Brain pericyte (primary cell): Measurements from ENCODE around the gene TET2.

ENCODE experiments used
- DNase-seq: peaks from one replicate; pipeline ENCODE4 v3.0.0-alpha.2; 2012; ENCODE audit warnings: low read depth, low spot score

Gene TET2

DNA sequence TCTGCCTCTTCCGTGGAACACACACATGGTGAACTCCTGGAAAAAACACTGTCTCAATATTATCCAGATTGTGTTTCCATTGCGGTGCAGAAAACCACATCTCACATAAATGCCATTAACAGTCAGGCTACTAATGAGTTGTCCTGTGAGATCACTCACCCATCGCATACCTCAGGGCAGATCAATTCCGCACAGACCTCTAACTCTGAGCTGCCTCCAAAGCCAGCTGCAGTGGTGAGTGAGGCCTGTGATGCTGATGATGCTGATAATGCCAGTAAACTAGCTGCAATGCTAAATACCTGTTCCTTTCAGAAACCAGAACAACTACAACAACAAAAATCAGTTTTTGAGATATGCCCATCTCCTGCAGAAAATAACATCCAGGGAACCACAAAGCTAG is 87.9 kb downstream of the TET2 start:
- no peak for DNase-seq

DNA sequence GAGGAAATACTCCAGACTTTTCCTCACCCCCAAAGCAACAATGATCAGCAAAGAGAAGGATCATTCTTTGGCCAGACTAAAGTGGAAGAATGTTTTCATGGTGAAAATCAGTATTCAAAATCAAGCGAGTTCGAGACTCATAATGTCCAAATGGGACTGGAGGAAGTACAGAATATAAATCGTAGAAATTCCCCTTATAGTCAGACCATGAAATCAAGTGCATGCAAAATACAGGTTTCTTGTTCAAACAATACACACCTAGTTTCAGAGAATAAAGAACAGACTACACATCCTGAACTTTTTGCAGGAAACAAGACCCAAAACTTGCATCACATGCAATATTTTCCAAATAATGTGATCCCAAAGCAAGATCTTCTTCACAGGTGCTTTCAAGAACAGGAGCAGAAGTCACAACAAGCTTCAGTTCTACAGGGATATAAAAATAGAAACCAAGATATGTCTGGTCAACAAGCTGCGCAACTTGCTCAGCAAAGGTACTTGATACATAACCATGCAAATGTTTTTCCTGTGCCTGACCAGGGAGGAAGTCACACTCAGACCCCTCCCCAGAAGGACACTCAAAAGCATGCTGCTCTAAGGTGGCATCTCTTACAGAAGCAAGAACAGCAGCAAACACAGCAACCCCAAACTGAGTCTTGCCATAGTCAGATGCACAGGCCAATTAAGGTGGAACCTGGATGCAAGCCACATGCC is 89.7 kb downstream of the TET2 start:
- no peak for DNase-seq

- no peak for DNase-seq
Measured at GRCh38 chr4:105236916-105237311, 90.2 kb downstream of the TET2 start.

- DNase-seq: no peak
Measured at GRCh38 chr4:105240037-105240436, 93.4 kb downstream of the TET2 start.

GRCh38 chr4:105241451-105241850 is 94.8 kb downstream of the TET2 start:
- DNase-seq: no peak

GRCh38 chr4:105243446-105243845 is 96.8 kb downstream of the TET2 start:
- no peak for DNase-seq

DNA sequence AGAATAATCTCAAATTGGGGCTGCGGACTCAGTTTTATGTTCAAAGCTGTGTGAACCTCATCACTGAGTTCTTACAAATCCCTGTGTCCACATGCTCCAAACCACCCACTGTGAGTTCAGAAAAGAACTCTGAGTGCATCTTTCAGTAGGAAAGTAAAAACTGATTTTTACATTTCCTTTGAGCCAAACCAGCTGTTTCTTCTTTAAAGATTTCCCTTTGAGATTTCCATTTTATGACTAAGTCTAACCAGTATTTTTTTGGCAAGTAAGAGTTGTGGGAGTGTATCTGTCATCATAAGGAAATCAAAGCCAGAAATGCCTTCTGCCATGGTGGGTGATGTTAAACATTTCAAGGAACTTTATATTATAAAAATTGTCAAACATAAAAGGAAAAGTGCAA is 100.0 kb downstream of the TET2 start:
- peak; percentile 29 for DNase-seq

- DNase-seq: no peak
Measured at GRCh38 chr4:105248613-105249012, 101.9 kb downstream of the TET2 start.

DNA sequence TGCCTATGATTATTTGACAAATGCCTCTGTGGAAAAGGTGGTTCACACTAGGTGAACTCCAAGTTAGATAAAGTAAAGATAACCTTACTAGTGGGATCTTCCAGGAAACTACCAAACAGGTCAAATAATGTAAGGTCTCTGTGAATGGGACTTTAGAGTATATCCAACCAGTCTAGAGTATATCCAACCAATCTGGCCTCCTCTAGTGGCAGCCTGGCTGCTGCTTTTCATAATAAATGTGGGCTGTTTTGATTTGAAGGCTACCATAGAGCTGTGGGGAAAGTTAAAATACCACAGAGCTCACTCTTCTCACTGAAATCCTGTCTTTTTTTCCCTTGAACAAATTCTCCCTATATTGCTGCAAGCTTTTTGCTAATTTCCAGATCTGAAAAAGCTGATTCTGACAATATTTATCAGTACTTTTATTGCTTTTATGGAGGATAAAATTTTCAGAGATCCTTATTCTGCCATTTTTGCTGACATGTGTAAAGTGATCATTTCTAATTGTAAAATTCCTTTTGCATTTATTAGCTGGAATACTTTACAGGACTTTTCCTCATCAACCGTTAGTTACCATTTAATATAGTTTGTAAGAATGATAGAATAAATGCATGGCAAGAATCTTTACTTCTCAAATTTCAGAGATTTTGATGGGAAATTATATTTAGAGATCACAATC is 111.3 kb downstream of the TET2 start:
- DNase-seq: no peak

DNA sequence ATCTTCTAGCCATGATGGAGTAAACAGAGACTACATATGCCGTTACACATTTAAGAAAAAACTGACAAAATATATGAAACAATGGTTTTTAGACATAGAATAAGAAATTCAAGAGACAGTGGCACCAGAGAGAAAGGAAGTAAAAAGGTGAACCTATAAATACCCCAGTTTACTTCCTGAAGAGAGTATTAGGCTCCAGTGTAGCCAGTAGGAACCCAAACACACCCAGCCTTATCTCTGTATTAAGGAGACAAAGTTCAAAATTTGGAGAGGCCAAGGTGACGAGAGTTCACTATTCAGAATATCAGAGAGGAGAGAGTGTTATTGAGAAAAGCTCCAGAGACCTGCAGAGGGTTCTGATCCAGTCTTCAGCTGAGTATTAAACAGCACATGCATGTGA is 119.0 kb downstream of the TET2 start:
- DNase-seq: no peak

DNA sequence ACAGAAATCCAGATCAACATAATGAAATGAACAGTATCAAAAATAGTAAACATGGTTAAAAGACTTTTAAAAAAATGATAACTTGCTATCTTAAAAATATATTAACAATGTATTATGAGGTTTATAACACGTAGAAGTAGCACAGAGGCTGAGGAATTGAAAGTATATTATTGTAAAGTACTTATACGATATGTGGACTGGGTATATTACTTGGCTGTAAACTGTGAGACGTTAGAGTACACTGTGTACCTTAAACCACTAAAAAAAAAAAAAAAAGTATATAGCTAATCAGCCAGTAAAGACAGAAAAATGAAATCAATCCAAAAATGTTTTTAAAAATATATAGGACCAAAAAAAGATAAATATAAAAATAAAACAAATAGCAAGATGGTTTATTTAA is 120.6 kb downstream of the TET2 start:
- no peak for DNase-seq

DNA sequence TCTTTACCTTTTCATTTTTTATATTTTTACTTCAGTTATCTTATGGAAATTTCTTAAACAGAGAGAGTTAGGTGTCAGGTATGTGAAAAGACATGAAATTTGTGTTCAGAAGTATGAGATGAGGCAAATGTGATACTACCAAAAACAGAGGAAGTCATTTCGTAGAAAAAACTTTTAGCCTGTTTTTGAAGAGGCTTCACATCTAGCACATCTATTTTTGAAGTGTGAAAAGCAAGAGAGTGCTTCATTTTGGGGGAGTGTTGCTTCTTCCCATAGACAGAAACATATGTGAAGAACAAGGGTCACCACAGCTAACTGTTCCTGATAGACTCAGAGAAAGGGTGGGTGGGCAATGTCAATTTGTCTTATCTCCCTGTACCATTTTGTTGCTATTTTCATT is 125.3 kb downstream of the TET2 start:
- DNase-seq: no peak

GRCh38 chr4:105273230-105273629 is 126.6 kb downstream of the TET2 start:
- DNase-seq: no peak

- DNase-seq: no peak
Measured at GRCh38 chr4:105274090-105274489, 127.4 kb downstream of the TET2 start.

DNA sequence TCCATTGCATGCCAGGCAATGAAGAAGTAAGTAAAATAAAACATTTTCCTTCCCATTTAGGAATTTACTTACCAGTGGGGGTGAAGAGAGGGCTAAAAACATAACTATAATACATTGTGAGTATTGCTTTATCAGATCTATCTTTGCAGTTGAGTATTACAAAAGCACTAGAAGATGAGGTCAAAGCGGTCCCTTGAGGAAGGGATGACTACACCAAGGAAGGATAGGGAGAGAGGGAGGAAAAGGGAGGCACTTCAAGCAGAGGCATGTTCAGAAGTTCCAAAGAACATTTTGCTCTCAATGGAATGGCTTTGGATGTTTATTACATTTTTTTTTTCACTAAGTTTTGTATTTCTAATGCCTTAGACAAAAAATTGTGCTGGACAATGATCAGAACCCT is 127.8 kb downstream of the TET2 start:
- no peak for DNase-seq

GRCh38 chr4:105276361-105277104 is 129.9 kb downstream of the TET2 start:
- DNase-seq: no peak

- no peak for DNase-seq
Measured at GRCh38 chr4:105277702-105278101, 131.0 kb downstream of the TET2 start.

DNA sequence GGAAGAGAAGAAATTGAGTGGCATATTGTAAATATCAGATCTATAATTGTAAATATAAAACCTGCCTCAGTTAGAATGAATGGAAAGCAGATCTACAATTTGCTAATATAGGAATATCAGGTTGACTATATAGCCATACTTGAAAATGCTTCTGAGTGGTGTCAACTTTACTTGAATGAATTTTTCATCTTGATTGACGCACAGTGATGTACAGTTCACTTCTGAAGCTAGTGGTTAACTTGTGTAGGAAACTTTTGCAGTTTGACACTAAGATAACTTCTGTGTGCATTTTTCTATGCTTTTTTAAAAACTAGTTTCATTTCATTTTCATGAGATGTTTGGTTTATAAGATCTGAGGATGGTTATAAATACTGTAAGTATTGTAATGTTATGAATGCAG is 132.6 kb downstream of the TET2 start:
- no peak for DNase-seq

DNA sequence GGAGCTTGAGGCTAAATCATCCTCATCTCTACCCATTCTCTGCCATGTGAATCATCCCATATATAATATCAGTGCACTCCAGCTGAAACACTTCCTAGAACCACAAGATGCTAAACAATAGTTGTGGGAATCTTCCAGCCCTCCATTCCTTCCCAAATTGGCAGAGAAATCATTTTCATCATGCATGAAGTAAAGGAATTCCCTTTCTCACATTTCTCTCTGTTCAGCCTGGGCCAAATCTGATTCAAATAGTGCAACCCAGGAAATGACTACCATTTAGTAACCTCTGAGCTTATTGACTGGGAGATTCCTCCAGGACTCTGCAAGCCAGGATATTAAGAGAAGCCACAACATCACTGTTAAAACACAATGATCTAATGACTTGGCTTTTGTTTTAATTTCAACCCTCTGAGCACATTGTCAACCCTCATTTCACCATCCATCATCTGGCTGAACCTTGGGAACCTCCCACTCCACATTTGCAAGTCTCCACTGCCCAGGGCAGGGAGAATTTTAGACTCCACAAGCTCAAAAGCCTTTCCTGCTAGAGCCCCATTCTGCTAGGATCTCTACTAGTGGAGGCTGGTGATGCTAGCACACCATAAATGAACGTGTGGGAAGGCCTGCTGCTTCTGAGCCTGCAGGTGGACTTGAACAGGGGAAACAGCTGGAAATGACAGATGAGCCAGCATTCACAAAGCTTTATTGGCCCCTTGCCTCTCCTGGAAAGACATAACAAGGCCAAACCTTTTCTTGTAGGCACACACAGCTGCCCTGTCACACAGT is 133.9 kb downstream of the TET2 start:
- DNase-seq: no peak

- no peak for DNase-seq
Measured at GRCh38 chr4:105281124-105281415, 134.4 kb downstream of the TET2 start.

GRCh38 chr4:105282489-105282888 is 135.8 kb downstream of the TET2 start:
- DNase-seq: no peak

- no peak for DNase-seq
Measured at GRCh38 chr4:105283501-105283900, 136.8 kb downstream of the TET2 start.
